Activated CD8-positive, alpha-beta memory T cell treated with anti-CD3 and anti-CD28 coated beads, Interleukin-2, amount 10 ng/mL, durations not matched to agents 7 days and 5 days (primary cell): ENCODE measurements around the gene DSG2. TPM values are rescaled to one million over a fixed set of nuclear protein-coding genes. Genes with fewer than 3 reads are reported as not detected.

ENCODE experiments used
- ATAC-seq: fragments of 150-1000 bp; cut with Tn5 transposase; one replicate; pipeline ENCODE4 v1.10.0; 2021; ENCODE audit warnings: moderate library complexity
- CTCF ChIA-PET: fragments of 350-600 bp; sonication (Branson Sonifier 250); formaldehyde crosslinking; loops from one replicate; lab custom pipeline; 2021; ENCODE audit warnings: antibody characterized with exemption; lab: Charles Lee
- DNase-seq: peaks from one replicate; pipeline ENCODE4 v3.0.0-alpha.2; 2020
- H3K27ac Mint-ChIP-seq: one replicate; pipeline ENCODE4 v1.8.0; 2021; ENCODE audit warnings: mild to moderate bottlenecking, mixed read lengths
- H3K27me3 Mint-ChIP-seq: one replicate; pipeline ENCODE4 v1.8.0; 2021; ENCODE audit warnings: mixed read lengths
- H3K36me3 Mint-ChIP-seq: one replicate; pipeline ENCODE4 v1.8.0; 2021; ENCODE audit warnings: mild to moderate bottlenecking, mixed read lengths
- H3K4me1 Mint-ChIP-seq: one replicate; pipeline ENCODE4 v1.8.0; 2021; ENCODE audit warnings: mixed read lengths
- H3K4me3 Mint-ChIP-seq: one replicate; pipeline ENCODE4 v1.8.0; 2021; ENCODE audit warnings: mild to moderate bottlenecking, moderate library complexity, mixed read lengths
- H3K9me3 Mint-ChIP-seq: one replicate; pipeline ENCODE4 v1.8.0; 2022; ENCODE audit warnings: low read depth, mixed read lengths
- total RNA-seq, 2 experiments: library from RNA; stranded (reverse); gene quantifications; one replicate each; pipeline ENCODE4 v1.2.3, GENCODE V29; 2021

The DSG2 gene
- total RNA-seq, 2 experiments from 2014 or later = 0.09 to 0.35 TPM

- ATAC-seq (no peak), DNase-seq (no peak)
- no peak overlapping the region for H3K27ac Mint-ChIP-seq
- H3K27me3 Mint-ChIP-seq = no peaks in the 10 kb centered on the region
- H3K9me3 Mint-ChIP-seq = no peaks in the 10 kb centered on the region
- no peaks in the 10 kb centered on the region for H3K4me1 Mint-ChIP-seq
- no peak overlapping the region for H3K4me3 Mint-ChIP-seq
- CTCF ChIA-PET = no interaction called here
- H3K36me3 Mint-ChIP-seq = no peaks in the 10 kb centered on the region
Measured at GRCh38 chr18:31508781-31509180, 10.8 kb downstream of the DSG2 start.

GRCh38 chr18:31509571-31509970, 11.6 kb downstream of the DSG2 start:
- H3K27ac Mint-ChIP-seq = no peak overlapping the region

GRCh38 chr18:31510319-31510718, 12.3 kb downstream of the DSG2 start:
- no peak overlapping the region for H3K4me3 Mint-ChIP-seq
- H3K4me1 Mint-ChIP-seq = no peaks in the 10 kb centered on the region
- no peak overlapping the region for H3K27ac Mint-ChIP-seq
- CTCF ChIA-PET = no interaction called here
- no peaks in the 10 kb centered on the region for H3K36me3 Mint-ChIP-seq
- DNase-seq = no peak
- H3K9me3 Mint-ChIP-seq = no peaks in the 10 kb centered on the region
- H3K27me3 Mint-ChIP-seq = no peaks in the 10 kb centered on the region
- no peak for ATAC-seq

More at GRCh38 chr18:31509571-31509970, 11.6 kb downstream of the DSG2 start:
- CTCF ChIA-PET = no interaction called here
- Mint-ChIP-seq H3K9me3 (no peaks in the 10 kb centered on the region), H3K27me3 (no peaks in the 10 kb centered on the region), H3K4me1 (no peaks in the 10 kb centered on the region), H3K36me3 (no peaks in the 10 kb centered on the region), H3K4me3 (no peak overlapping the region)
- DNase-seq = no peak
- no peak for ATAC-seq

GRCh38 chr18:31511098-31511497, 13.1 kb downstream of the DSG2 start:
- DNase-seq (no peak), ATAC-seq (no peak)
- Mint-ChIP-seq H3K9me3 (no peaks in the 10 kb centered on the region), H3K4me1 (no peaks in the 10 kb centered on the region), H3K36me3 (no peaks in the 10 kb centered on the region), H3K27ac (no peak overlapping the region), H3K27me3 (no peaks in the 10 kb centered on the region), H3K4me3 (no peak overlapping the region)
- CTCF ChIA-PET = no interaction called here

GRCh38 chr18:31512203-31512764, 14.3 kb downstream of the DSG2 start:
- H3K4me1 Mint-ChIP-seq = no peaks in the 10 kb centered on the region
- no peak for ATAC-seq
- CTCF ChIA-PET = no interaction called here

GRCh38 chr18:31513189-31513935, 15.4 kb downstream of the DSG2 start:
- H3K4me1 Mint-ChIP-seq = no peaks in the 10 kb centered on the region
- no peak for ATAC-seq
- DNase-seq = no peak
- H3K27me3 Mint-ChIP-seq = no peaks in the 10 kb centered on the region
- no peak overlapping the region for H3K4me3 Mint-ChIP-seq
- H3K27ac Mint-ChIP-seq = no peak overlapping the region
- CTCF ChIA-PET = interaction anchor here (0.6 kb wide), 1 partner anchor 36 kb away, joined by 3 read pairs; no protein-coding TSS in a partner anchor
- H3K36me3 Mint-ChIP-seq = no peaks in the 10 kb centered on the region
- H3K9me3 Mint-ChIP-seq = no peaks in the 10 kb centered on the region

More at GRCh38 chr18:31512203-31512764, 14.3 kb downstream of the DSG2 start:
- Mint-ChIP-seq H3K27me3 (no peaks in the 10 kb centered on the region), H3K36me3 (no peaks in the 10 kb centered on the region), H3K4me3 (no peak overlapping the region), H3K27ac (no peak overlapping the region), H3K9me3 (no peaks in the 10 kb centered on the region)
- no peak for DNase-seq

GRCh38 chr18:31516437-31516836, 18.5 kb downstream of the DSG2 start:
- H3K4me3 Mint-ChIP-seq = no peak overlapping the region
- no peaks in the 10 kb centered on the region for H3K4me1 Mint-ChIP-seq
- no peaks in the 10 kb centered on the region for H3K36me3 Mint-ChIP-seq
- H3K27ac Mint-ChIP-seq = no peak overlapping the region
- DNase-seq (no peak), ATAC-seq (no peak)
- CTCF ChIA-PET = no interaction called here
- H3K27me3 Mint-ChIP-seq = no peaks in the 10 kb centered on the region
- H3K9me3 Mint-ChIP-seq = no peaks in the 10 kb centered on the region

- H3K4me3 Mint-ChIP-seq = no peak overlapping the region
- H3K27me3 Mint-ChIP-seq = no peaks in the 10 kb centered on the region
- ATAC-seq (no peak), DNase-seq (no peak)
- H3K27ac Mint-ChIP-seq = no peak overlapping the region
- no peaks in the 10 kb centered on the region for H3K4me1 Mint-ChIP-seq
- CTCF ChIA-PET = no interaction called here
- H3K9me3 Mint-ChIP-seq = no peaks in the 10 kb centered on the region
- no peaks in the 10 kb centered on the region for H3K36me3 Mint-ChIP-seq
Measured at GRCh38 chr18:31526374-31526773, 28.4 kb downstream of the DSG2 start.

GRCh38 chr18:31533236-31533635, 35.3 kb downstream of the DSG2 start:
- no peak overlapping the region for H3K27ac Mint-ChIP-seq
- no peak for ATAC-seq
- H3K9me3 Mint-ChIP-seq = no peaks in the 10 kb centered on the region
- H3K27me3 Mint-ChIP-seq = no peaks in the 10 kb centered on the region
- H3K4me3 Mint-ChIP-seq = no peak overlapping the region
- no peaks in the 10 kb centered on the region for H3K36me3 Mint-ChIP-seq
- no peaks in the 10 kb centered on the region for H3K4me1 Mint-ChIP-seq
- DNase-seq = no peak
- CTCF ChIA-PET = interaction anchor here (1.3 kb wide), 1 partner anchor 23 kb away, joined by 5 read pairs; no protein-coding TSS in a partner anchor

- no peaks in the 10 kb centered on the region for H3K4me1 Mint-ChIP-seq
- DNase-seq (no peak), ATAC-seq (no peak)
- H3K4me3 Mint-ChIP-seq = no peak overlapping the region
- CTCF ChIA-PET = interaction anchor here (0.9 kb wide), 1 partner anchor 16 kb away, joined by 3 read pairs; no protein-coding TSS in a partner anchor
- no peaks in the 10 kb centered on the region for H3K9me3 Mint-ChIP-seq
- H3K27me3 Mint-ChIP-seq = no peaks in the 10 kb centered on the region
- no peaks in the 10 kb centered on the region for H3K36me3 Mint-ChIP-seq
- H3K27ac Mint-ChIP-seq = no peak overlapping the region
Measured at GRCh38 chr18:31538837-31539236, 40.9 kb downstream of the DSG2 start.

- CTCF ChIA-PET = no interaction called here
- ATAC-seq (no peak), DNase-seq (no peak)
- Mint-ChIP-seq H3K36me3 (no peaks in the 10 kb centered on the region), H3K9me3 (no peaks in the 10 kb centered on the region), H3K4me1 (no peaks in the 10 kb centered on the region), H3K27ac (no peak overlapping the region), H3K4me3 (no peak overlapping the region), H3K27me3 (peaks cover 2% of the 10 kb centered on the region)
Measured at GRCh38 chr18:31546476-31546875, 48.5 kb downstream of the DSG2 start.

- Mint-ChIP-seq H3K9me3 (no peaks in the 10 kb centered on the region), H3K36me3 (no peaks in the 10 kb centered on the region), H3K4me3 (no peak overlapping the region), H3K27ac (no peak overlapping the region), H3K27me3 (peaks cover 4% of the 10 kb centered on the region), H3K4me1 (no peaks in the 10 kb centered on the region)
- CTCF ChIA-PET = interaction anchor here (1.0 to 1.2 kb wide), 2 partner anchors 14 to 174 kb away, joined by 3 to 4 read pairs; no protein-coding TSS in a partner anchor
- no peak for DNase-seq
- no peak for ATAC-seq
Measured at GRCh38 chr18:31548853-31549252, 50.9 kb downstream of the DSG2 start.

- CTCF ChIA-PET = interaction anchor here (1.0 to 1.2 kb wide), 2 partner anchors 14 to 173 kb away, joined by 3 to 4 read pairs; no protein-coding TSS in a partner anchor
- peaks cover 4% of the 10 kb centered on the region for H3K27me3 Mint-ChIP-seq
- H3K36me3 Mint-ChIP-seq = no peaks in the 10 kb centered on the region
- H3K9me3 Mint-ChIP-seq = no peaks in the 10 kb centered on the region
- H3K4me3 Mint-ChIP-seq = no peak overlapping the region
- no peak for DNase-seq
- H3K27ac Mint-ChIP-seq = no peak overlapping the region
- H3K4me1 Mint-ChIP-seq = no peaks in the 10 kb centered on the region
- no peak for ATAC-seq
Measured at GRCh38 chr18:31549416-31549815, 51.4 kb downstream of the DSG2 start.

- Mint-ChIP-seq H3K27ac (no peak overlapping the region), H3K4me3 (no peak overlapping the region), H3K4me1 (no peaks in the 10 kb centered on the region), H3K27me3 (peaks cover 7% of the 10 kb centered on the region), H3K9me3 (no peaks in the 10 kb centered on the region), H3K36me3 (no peaks in the 10 kb centered on the region)
- CTCF ChIA-PET = no interaction called here
- no peak for ATAC-seq
- no peak for DNase-seq
Measured at GRCh38 chr18:31551883-31552282, 53.9 kb downstream of the DSG2 start.
